ENCODE results near the gene PAK2. TPM values are rescaled to one million over a fixed set of nuclear protein-coding genes. Genes with fewer than 3 reads are reported as not detected.

PAK2 gene
- total and polyA plus RNA-seq, 9 of the 15 experiments (the other 6 are each of a cell fraction or from before 2014, with no cell fraction given), result 13.2 to 72.4 (median 35.7) TPM

GRCh38 chr3:196697270-196697669, 42.4 kb upstream of the PAK2 start:
- Histone ChIP-seq H3K4me3 (no peak overlapping the region), H3K27ac (ENCODE audit: extremely low read depth, low read depth, low read length) (no peak overlapping the region), H3K79me2 (ENCODE audit: control insufficient read depth, insufficient read depth, low read length) (no peaks in the 10 kb centered on the region), H3K4me2 (ENCODE audit: insufficient read depth, low read length) (no peak overlapping the region), H3K9me1 (ENCODE audit: control insufficient read depth, insufficient read depth, low read length) (no peaks in the 10 kb centered on the region), H3K27me3 (ENCODE audit: control insufficient read depth in 2 of 2, insufficient read depth in 2 of 2, low read length in 2 of 2) (no peaks in the 10 kb centered on the region), H3K4me1 (replicated peaks in 1 of 2; ENCODE audit: control insufficient read depth in 2 of 2, insufficient read depth in 2 of 2, low read length in 2 of 2) (peaks cover 3 to 9% of the 10 kb centered on the region in 2 experiments; a peak in 3 of 5 replicates), H3K9ac (ENCODE audit: insufficient read depth in 1 of 2, low read depth in 2 of 2, low read length in 2 of 2) (no peak overlapping the region), H3K9me3 (replicated peaks; ENCODE audit: control insufficient read depth, insufficient read depth, low read depth, low read length) (0 out of 2 replicates have a peak, but pooled peaks cover 2% of the 10 kb centered on the region), H2AFZ (ENCODE audit: low read depth, low read length) (no peak overlapping the region), H3K36me3 (ENCODE audit: control insufficient read depth, insufficient read depth, low read length) (no peaks in the 10 kb centered on the region), H4K20me1 (replicated peaks; ENCODE audit: control insufficient read depth, insufficient read depth, low read length) (no peaks in the 10 kb centered on the region)
- BruUV-seq (replicated peaks), result no TSS peak
- intact Hi-C loops (cut with micrococcal nuclease) (no loop called here), in situ Hi-C loops (cut with MboI) (no loop called here)
- no peak for FAIRE-seq
- CTCF ChIA-PET (ENCODE audit: low intra/inter-chr PET ratio), result no interaction called here
- no peak for DNase-seq (ENCODE audit: extremely low read depth in 1 of 4, low spot score in 3 of 4)
- WGBS (ENCODE audit: insufficient coverage, low coverage, missing lambda C conversion rate), result 76% methylated on average over 4 of the region's 5 CpGs
- ATAC-seq, result no peak
- POLR2A ChIA-PET, result interaction anchor here (0.6 to 1.5 kb wide), 3 partner anchors 10 to 129 kb away, joined by 3 to 5 read pairs (median 4); no protein-coding TSS in a partner anchor
- TF ChIP-seq CHCHD3 (CRISPR knock-in tag; IDR thresholded peaks at IDR 0.05) (no peak), ATF7 (IDR thresholded peaks at IDR 0.05) (no peak), RNF219 (CRISPR knock-in tag; IDR thresholded peaks at IDR 0.05) (no peak), ZNF449 (CRISPR knock-in tag; IDR thresholded peaks at IDR 0.05) (no peak), ZNF785 (CRISPR knock-in tag; IDR thresholded peaks at IDR 0.05) (no peak), BRF1 (IDR thresholded peaks at IDR 0.05; ENCODE audit: borderline replicate concordance, extremely low read depth, insufficient read length) (no peak), ZNF778 (CRISPR knock-in tag; IDR thresholded peaks at IDR 0.05) (no peak), ZNF57 (CRISPR knock-in tag; IDR thresholded peaks at IDR 0.05) (no peak), RAD21 (CRISPR knock-in tag; conservative IDR thresholded peaks at IDR 0.05 in 1 of 2, IDR thresholded peaks at IDR 0.05 in 1 of 2) (no peak), ZNF518B (CRISPR knock-in tag; IDR thresholded peaks at IDR 0.05) (no peak), MYBL2 (IDR thresholded peaks at IDR 0.05; ENCODE audit: low read depth) (no peak), MYBL2 (CRISPR knock-in tag; IDR thresholded peaks at IDR 0.05; ENCODE audit: borderline replicate concordance) (no peak), ZNF77 (CRISPR knock-in tag; IDR thresholded peaks at IDR 0.05) (no peak), ZNF121 (CRISPR knock-in tag; conservative IDR thresholded peaks at IDR 0.05) (no peak), CREM (IDR thresholded peaks at IDR 0.05; ENCODE audit: low read depth) (no peak), HES1 (IDR thresholded peaks at IDR 0.05; ENCODE audit: low read depth) (no peak), TCF7 (IDR thresholded peaks at IDR 0.05; ENCODE audit: borderline replicate concordance) (no peak)
